OCI-LY7 (cell line): ENCODE results near the gene RTP2.

Experiments used
- CTCF ChIP-seq: fragments of 200-600 bp; sonication (generic); conservative IDR thresholded peaks from 2 replicates; pipeline ENCODE4 v1.5.1; 2014; ENCODE audit warnings: mild to moderate bottlenecking, antibody characterized with exemption, low read length, moderate library complexity, mixed read lengths
- EZH2phosphoT487 ChIP-seq: fragments of 200-600 bp; sonication (generic); IDR thresholded peaks from 2 replicates; pipeline ENCODE4 v1.6.1; 2018; ENCODE audit warnings: low read depth, borderline replicate concordance, mild to moderate bottlenecking, mixed run types, antibody characterized with exemption, low read length, moderate library complexity, mixed read lengths

- TF ChIP-seq CTCF (no peak), EZH2phosphoT487 (no peak)
Observed at GRCh38 chr3:187719628-187720336, 17.4 kb upstream of the RTP2 start.
